NCI-H460 (cell line): Measurements from ENCODE around the gene UBD. TPM values are rescaled to one million over a fixed set of nuclear protein-coding genes. Genes with fewer than 3 reads are reported as not detected.

Source experiments
- small RNA-seq, 2 experiments: library from RNA; depleted of rRNA; stranded (forward); fragments of <200 nt; gene quantifications; one replicate each; pipeline ENCODE3, GENCODE V24; 2014
- total RNA-seq: library from RNA; depleted of rRNA; stranded (reverse); fragments of >200 nt; shearing (Covaris generic); gene quantifications from 2 replicates; pipeline ENCODE4 v1.2.3, GENCODE V29; 2014; rRNA removed

Gene UBD
- total RNA-seq, 1 experiment from 2014 or later = not detected

Small RNA genes within 50 kb of the gene (small RNA-seq; reads per million reads assigned to genes)
- gene SNORD32B (0.06 to 0.91 reads per million in 2 experiments), gene TMEM183AP1 (0 reads per million in 2 experiments)

Other genes starting within 250 kb of the UBD start
- gene OR5V1, start 190.9 kb downstream of the UBD start, total RNA-seq = not detected in 2 replicates
- gene OR12D3, start 184.4 kb downstream of the UBD start, total RNA-seq = not detected in 2 replicates
- gene OR12D2, start 164.1 kb downstream of the UBD start, total RNA-seq = not detected in 2 replicates
- gene OR12D1, start 144.8 kb downstream of the UBD start, total RNA-seq = not detected in 2 replicates
- gene OR10C1, start 120.4 kb downstream of the UBD start, total RNA-seq = not detected in 2 replicates
- not detected in 2 replicates for gene OR11A1, start 102.7 kb downstream of the UBD start, total RNA-seq
- gene OR2H1, start 102.6 kb downstream of the UBD start, total RNA-seq = not detected in 2 replicates
- gene MAS1L, start 71.8 kb downstream of the UBD start, total RNA-seq = not detected in 2 replicates
- gene OR2H2, start 25.4 kb upstream of the UBD start, total RNA-seq = not detected in 2 replicates
- 5.7 and 6.1 TPM in 2 replicates for gene GABBR1, start 73.5 kb upstream of the UBD start, total RNA-seq
- gene MOG, start 97.4 kb upstream of the UBD start, total RNA-seq = not detected in 2 replicates
- not detected in 2 replicates for gene ZFP57, start 121.4 kb upstream of the UBD start, total RNA-seq
- gene HLA-F, start 163.7 kb upstream of the UBD start, total RNA-seq = 17.7 and 18.5 TPM in 2 replicates